Neural crest cell (in vitro differentiated cells): ENCODE results near the gene DIP2C. TPM values are rescaled to one million over a fixed set of nuclear protein-coding genes. Genes with fewer than 3 reads are reported as not detected.

Experiments used
- DNase-seq: peaks from one replicate; pipeline ENCODE4 v3.0.0; 2021; ENCODE audit warnings: low read depth, mixed read lengths, low spot score
- H3K27ac Mint-ChIP-seq: one replicate; pipeline ENCODE4 v1.8.0; 2021; ENCODE audit warnings: mild to moderate bottlenecking, mixed read lengths; ENCODE audit not compliant: unreplicated experiment
- H3K27me3 Mint-ChIP-seq: 2 replicates; pipeline ENCODE4 v1.8.0; 2021; ENCODE audit warnings: low read depth, mild to moderate bottlenecking, mixed read lengths
- H3K36me3 Mint-ChIP-seq: 2 replicates; pipeline ENCODE4 v1.8.0; 2021; ENCODE audit warnings: low read depth, mild to moderate bottlenecking, mixed read lengths
- H3K4me1 Mint-ChIP-seq: 2 replicates; pipeline ENCODE4 v1.8.0; 2021; ENCODE audit warnings: mixed read lengths
- H3K4me3 Mint-ChIP-seq: one replicate; pipeline ENCODE4 v1.8.0; 2021; ENCODE audit warnings: mild to moderate bottlenecking, mixed read lengths
- H3K9me3 Mint-ChIP-seq: 2 replicates; pipeline ENCODE4 v1.8.0; 2021; ENCODE audit warnings: mixed read lengths
- CTCF ChIP-seq: fragments of 200-600 bp; sonication (generic); conservative IDR thresholded peaks from 2 replicates; pipeline ENCODE4 v1.5.0; 2021; ENCODE audit warnings: antibody characterized with exemption, mild to moderate bottlenecking
- total RNA-seq: library from RNA; stranded (reverse); gene quantifications from 2 replicates; pipeline ENCODE4 v1.2.1, GENCODE V29; 2021

Gene DIP2C
- total RNA-seq, 1 donor from 2014 or later: 21.7 TPM

GRCh38 chr10:488081-488932 is 201.2 kb downstream of the DIP2C start:
- no peak for DNase-seq
- Mint-ChIP-seq H3K9me3 (no peaks in the 10 kb centered on the region), H3K27ac (peak overlapping the region; percentile 81)

GRCh38 chr10:486666-487322 is 202.7 kb downstream of the DIP2C start:
- Mint-ChIP-seq H3K27me3 (no peaks in the 10 kb centered on the region), H3K9me3 (no peaks in the 10 kb centered on the region), H3K27ac (no peak overlapping the region), H3K36me3 (peaks cover 11% of the 10 kb centered on the region), H3K4me3 (peak overlapping the region; percentile 21), H3K4me1 (peaks cover 56% of the 10 kb centered on the region)
- no peak for TF ChIP-seq CTCF
- no peak for DNase-seq

More at GRCh38 chr10:488081-488932, 201.2 kb downstream of the DIP2C start:
- H3K36me3 Mint-ChIP-seq: peaks cover 6% of the 10 kb centered on the region
- H3K4me3 Mint-ChIP-seq: no peak overlapping the region
- peaks cover 57% of the 10 kb centered on the region for H3K4me1 Mint-ChIP-seq
- H3K27me3 Mint-ChIP-seq: no peaks in the 10 kb centered on the region
- TF ChIP-seq CTCF: no peak

GRCh38 chr10:486206-486605 is 203.3 kb downstream of the DIP2C start:
- Mint-ChIP-seq H3K4me1 (peaks cover 52% of the 10 kb centered on the region), H3K4me3 (peak overlapping the region; percentile 21), H3K27ac (no peak overlapping the region), H3K27me3 (no peaks in the 10 kb centered on the region), H3K9me3 (no peaks in the 10 kb centered on the region), H3K36me3 (peaks cover 11% of the 10 kb centered on the region)
- no peak for DNase-seq
- TF ChIP-seq CTCF: no peak

- Mint-ChIP-seq H3K27me3 (no peaks in the 10 kb centered on the region), H3K36me3 (peaks cover 11% of the 10 kb centered on the region), H3K4me1 (peaks cover 52% of the 10 kb centered on the region), H3K4me3 (no peak overlapping the region), H3K27ac (no peak overlapping the region), H3K9me3 (no peaks in the 10 kb centered on the region)
- no peak for TF ChIP-seq CTCF
- no peak for DNase-seq
Observed at GRCh38 chr10:485776-486175, 203.7 kb downstream of the DIP2C start.

- H3K27me3 Mint-ChIP-seq: no peaks in the 10 kb centered on the region
- H3K9me3 Mint-ChIP-seq: no peaks in the 10 kb centered on the region
- no peak overlapping the region for H3K27ac Mint-ChIP-seq
- H3K36me3 Mint-ChIP-seq: peaks cover 11% of the 10 kb centered on the region
- H3K4me3 Mint-ChIP-seq: no peak overlapping the region
- peaks cover 52% of the 10 kb centered on the region for H3K4me1 Mint-ChIP-seq
- TF ChIP-seq CTCF: no peak
- no peak for DNase-seq
Observed at GRCh38 chr10:484925-485661, 204.4 kb downstream of the DIP2C start.
